Fibroblast of villous mesenchyme (primary cell): Measurements from ENCODE around the gene NCOA3. TPM values are rescaled to one million over a fixed set of nuclear protein-coding genes. Genes with fewer than 3 reads are reported as not detected.
A peak's percentile ranks its signal among the peaks of the same experiment; 100 is the strongest.

ENCODE experiments used
- DNase-seq: peaks from one replicate; pipeline ENCODE4 v3.0.0-alpha.2; 2010; ENCODE audit warnings: low read depth
- H3K4me3 ChIP-seq: 2 replicates; pipeline ENCODE4 v1.5.1; 2011; ENCODE audit warnings: low read depth, mild to moderate bottlenecking, low read length
- total RNA-seq: library from RNA; depleted of rRNA; stranded (reverse); fragments of >200 nt; gene quantifications from 2 replicates; pipeline ENCODE4 v1.2.3, GENCODE V29; 2012
- TF ChIP-seq, protein P1 (sequence below): IDR thresholded peaks from 2 replicates; pipeline ENCODE4 v1.5.1; 2012; ENCODE audit warnings: low read depth, mild to moderate bottlenecking, low read length; ENCODE audit not compliant: insufficient read depth

The NCOA3 gene
- total RNA-seq, 1 donor: 63.0 TPM

DNA sequence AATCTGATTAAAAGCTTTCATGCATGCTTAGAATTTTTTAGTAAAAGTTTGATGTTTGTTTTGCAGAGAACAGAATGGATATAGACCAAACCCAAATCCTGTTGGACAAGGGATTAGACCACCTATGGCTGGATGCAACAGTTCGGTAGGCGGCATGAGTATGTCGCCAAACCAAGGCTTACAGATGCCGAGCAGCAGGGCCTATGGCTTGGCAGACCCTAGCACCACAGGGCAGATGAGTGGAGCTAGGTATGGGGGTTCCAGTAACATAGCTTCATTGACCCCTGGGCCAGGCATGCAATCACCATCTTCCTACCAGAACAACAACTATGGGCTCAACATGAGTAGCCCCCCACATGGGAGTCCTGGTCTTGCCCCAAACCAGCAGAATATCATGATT lies 133.6 kb downstream of the NCOA3 start:
- TF ChIP-seq, protein P1, sequence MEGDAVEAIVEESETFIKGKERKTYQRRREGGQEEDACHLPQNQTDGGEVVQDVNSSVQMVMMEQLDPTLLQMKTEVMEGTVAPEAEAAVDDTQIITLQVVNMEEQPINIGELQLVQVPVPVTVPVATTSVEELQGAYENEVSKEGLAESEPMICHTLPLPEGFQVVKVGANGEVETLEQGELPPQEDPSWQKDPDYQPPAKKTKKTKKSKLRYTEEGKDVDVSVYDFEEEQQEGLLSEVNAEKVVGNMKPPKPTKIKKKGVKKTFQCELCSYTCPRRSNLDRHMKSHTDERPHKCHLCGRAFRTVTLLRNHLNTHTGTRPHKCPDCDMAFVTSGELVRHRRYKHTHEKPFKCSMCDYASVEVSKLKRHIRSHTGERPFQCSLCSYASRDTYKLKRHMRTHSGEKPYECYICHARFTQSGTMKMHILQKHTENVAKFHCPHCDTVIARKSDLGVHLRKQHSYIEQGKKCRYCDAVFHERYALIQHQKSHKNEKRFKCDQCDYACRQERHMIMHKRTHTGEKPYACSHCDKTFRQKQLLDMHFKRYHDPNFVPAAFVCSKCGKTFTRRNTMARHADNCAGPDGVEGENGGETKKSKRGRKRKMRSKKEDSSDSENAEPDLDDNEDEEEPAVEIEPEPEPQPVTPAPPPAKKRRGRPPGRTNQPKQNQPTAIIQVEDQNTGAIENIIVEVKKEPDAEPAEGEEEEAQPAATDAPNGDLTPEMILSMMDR: no peak
- no peak for DNase-seq
- H3K4me3 ChIP-seq: no peak overlapping the region

DNA sequence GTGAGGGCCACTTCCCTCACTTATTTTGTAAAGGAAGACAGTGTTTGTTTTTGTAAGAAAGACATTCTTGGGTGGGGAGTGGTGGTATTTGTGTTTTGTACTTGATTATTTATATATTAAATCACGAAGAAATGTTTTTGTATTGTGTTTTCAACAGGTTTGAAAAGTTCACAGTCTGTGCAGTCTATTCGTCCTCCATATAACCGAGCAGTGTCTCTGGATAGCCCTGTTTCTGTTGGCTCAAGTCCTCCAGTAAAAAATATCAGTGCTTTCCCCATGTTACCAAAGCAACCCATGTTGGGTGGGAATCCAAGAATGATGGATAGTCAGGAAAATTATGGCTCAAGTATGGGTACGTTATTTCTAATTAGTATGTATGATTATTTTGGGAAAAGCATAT lies 137.2 kb downstream of the NCOA3 start:
- no peak overlapping the region for H3K4me3 ChIP-seq
- TF ChIP-seq, protein P1: no peak
- DNase-seq: no peak

DNA sequence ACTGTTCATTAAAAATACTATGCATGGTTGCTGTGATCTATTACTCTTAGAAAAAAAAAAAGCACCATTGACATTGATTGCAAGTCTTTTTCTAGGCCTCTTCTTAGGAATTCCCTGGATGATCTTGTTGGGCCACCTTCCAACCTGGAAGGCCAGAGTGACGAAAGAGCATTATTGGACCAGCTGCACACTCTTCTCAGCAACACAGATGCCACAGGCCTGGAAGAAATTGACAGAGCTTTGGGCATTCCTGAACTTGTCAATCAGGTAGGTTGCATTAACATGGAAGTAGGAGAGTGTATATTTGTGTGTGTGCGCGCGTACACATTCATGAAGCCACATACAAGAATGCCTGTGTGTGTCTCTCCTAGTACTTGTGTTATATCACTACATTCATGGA lies 140.4 kb downstream of the NCOA3 start:
- DNase-seq: no peak
- TF ChIP-seq, protein P1: no peak
- H3K4me3 ChIP-seq: no peak overlapping the region

DNA sequence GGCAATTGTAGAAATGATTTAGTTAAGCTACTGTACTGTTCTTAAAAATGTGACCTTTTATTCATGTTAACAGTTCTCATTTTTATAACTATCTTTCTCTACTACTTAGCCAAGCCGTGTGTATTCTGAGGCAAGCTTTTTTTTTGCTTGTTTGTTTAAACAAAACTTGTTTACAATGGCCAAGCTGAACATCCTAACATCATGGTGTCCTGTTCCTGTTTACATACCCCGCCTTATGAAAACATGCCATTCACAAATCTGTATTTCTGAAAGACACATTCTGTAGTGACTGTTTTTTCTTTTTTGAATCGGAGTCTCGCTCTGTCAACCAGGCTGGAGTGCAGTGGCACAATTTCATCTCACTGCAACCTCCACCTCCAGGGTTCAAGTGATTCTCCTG lies 140.9 kb downstream of the NCOA3 start:
- TF ChIP-seq, protein P1: no peak
- DNase-seq: peak; percentile 30
- H3K4me3 ChIP-seq: no peak overlapping the region

DNA sequence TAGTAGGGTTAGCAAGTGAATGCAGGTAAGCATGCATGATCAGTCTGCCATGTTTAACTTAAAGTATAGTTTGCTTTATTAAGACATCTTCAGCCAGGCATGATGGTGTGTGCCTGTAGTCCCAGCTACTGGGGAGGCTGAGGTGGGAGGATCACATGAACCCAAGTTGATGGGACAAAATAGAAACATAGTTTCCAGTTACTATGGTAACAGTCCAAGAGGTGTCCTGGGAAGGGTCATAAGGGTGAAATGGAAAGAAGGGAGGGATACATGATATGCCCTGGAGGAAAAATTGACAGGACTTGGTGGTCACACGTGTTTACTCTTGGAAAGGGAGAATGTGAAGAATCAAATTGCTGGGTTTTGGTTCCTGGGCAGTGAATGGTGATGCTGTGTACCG lies 143.9 kb downstream of the NCOA3 start:
- TF ChIP-seq, protein P1: no peak
- no peak for DNase-seq
- H3K4me3 ChIP-seq: no peak overlapping the region

DNA sequence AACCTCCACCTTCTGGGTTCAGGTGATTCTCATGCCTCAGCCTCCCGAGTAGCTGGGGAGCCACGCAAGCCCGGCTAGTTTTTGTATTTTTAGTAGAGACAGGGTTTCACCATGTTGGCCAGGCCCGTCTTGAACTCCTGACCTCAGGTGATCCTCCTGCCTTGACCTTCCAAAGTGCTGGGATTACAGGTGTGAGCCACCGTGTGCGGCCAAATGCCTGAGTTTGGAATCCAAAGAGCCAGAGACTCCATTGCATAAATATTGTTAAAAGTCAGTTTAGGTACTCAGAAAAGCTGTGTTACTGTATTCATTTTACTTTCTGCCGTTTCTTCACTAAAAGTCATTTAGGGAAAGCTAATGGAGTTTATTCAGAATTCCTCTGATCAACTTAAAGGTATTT lies 146.3 kb downstream of the NCOA3 start:
- TF ChIP-seq, protein P1: no peak
- no peak for DNase-seq
- no peak overlapping the region for H3K4me3 ChIP-seq

DNA sequence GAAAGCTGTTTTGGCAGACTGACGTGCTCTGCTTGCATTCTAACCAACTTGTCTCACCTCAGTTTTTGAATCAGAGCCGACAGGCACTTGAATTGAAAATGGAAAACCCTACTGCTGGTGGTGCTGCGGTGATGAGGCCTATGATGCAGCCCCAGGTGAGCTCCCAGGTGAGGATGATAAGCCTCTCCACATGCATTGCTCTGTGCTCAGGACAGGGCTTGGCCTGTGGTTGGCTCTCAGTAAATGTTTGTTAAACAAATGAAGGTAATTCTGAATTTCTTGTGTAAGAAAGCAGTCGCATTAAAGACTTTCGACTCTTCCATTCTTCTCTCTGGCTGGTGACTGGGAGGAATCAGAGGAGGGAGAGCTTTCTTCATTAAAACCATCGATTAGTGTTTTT lies 147.3 kb downstream of the NCOA3 start:
- TF ChIP-seq, protein P1: no peak
- H3K4me3 ChIP-seq: no peak overlapping the region
- no peak for DNase-seq
